HG03571 (cell line): Measurements from ENCODE around the gene TAS2R39.
"Not testable (repeated sequence)": the region's sequence is repeated elsewhere in the genome, so short reads cannot be mapped to it uniquely, and the experiment has no call there.

Experiments
- ATAC-seq: cut with Tn5 transposase; IDR thresholded peaks from one replicate; pipeline ENCODE4 v1.9.1; 2021; ENCODE audit not compliant: unreplicated experiment

TAS2R39 gene

GRCh38 chr7:143183024-143183423 lies at the start of gene TAS2R39:
Gene TAS2R39, plus strand, starts transcription at chr7:143183419. Its CDS starts 0 bp downstream, at chr7:143183419.
- ATAC-seq = no peak

- no peak for ATAC-seq
Measured at GRCh38 chr7:143147070-143147469, 36.1 kb upstream of the TAS2R39 start.

- no peak for ATAC-seq
Measured at GRCh38 chr7:143148050-143148449, 35.2 kb upstream of the TAS2R39 start.

- ATAC-seq = no peak
Measured at GRCh38 chr7:143148651-143149050, 34.6 kb upstream of the TAS2R39 start.

- ATAC-seq = not testable (repeated sequence)
Measured at GRCh38 chr7:143150696-143151095, 32.5 kb upstream of the TAS2R39 start.

GRCh38 chr7:143158617-143159016 lies 24.6 kb upstream of the TAS2R39 start:
- not testable (repeated sequence) for ATAC-seq

- ATAC-seq = no peak
Measured at GRCh38 chr7:143171697-143172096, 11.5 kb upstream of the TAS2R39 start.

- no peak for ATAC-seq
Measured at GRCh38 chr7:143172354-143172753, 10.9 kb upstream of the TAS2R39 start.

- ATAC-seq = no peak
Measured at GRCh38 chr7:143176128-143176527, 7.1 kb upstream of the TAS2R39 start.

- no peak for ATAC-seq
Measured at GRCh38 chr7:143177374-143178119, 5.7 kb upstream of the TAS2R39 start.

GRCh38 chr7:143180771-143181170 lies 2.4 kb upstream of the TAS2R39 start:
- ATAC-seq = not testable (repeated sequence)

GRCh38 chr7:143181349-143181748 lies 1.9 kb upstream of the TAS2R39 start:
- no peak for ATAC-seq

- no peak for ATAC-seq
Measured at GRCh38 chr7:143185551-143185950, 2.3 kb downstream of the TAS2R39 start.

- ATAC-seq = no peak
Measured at GRCh38 chr7:143188994-143189393, 5.8 kb downstream of the TAS2R39 start.

- no peak for ATAC-seq
Measured at GRCh38 chr7:143193880-143194279, 10.7 kb downstream of the TAS2R39 start.

GRCh38 chr7:143199040-143199439 lies 15.8 kb downstream of the TAS2R39 start:
- no peak for ATAC-seq

- no peak for ATAC-seq
Measured at GRCh38 chr7:143202161-143202560, 18.9 kb downstream of the TAS2R39 start.

- ATAC-seq = no peak
Measured at GRCh38 chr7:143203386-143203785, 20.2 kb downstream of the TAS2R39 start.

- peak; percentile 91 for ATAC-seq
Measured at GRCh38 chr7:143205560-143206293, 22.5 kb downstream of the TAS2R39 start.

GRCh38 chr7:143210541-143210940 lies 27.3 kb downstream of the TAS2R39 start:
- no peak for ATAC-seq

GRCh38 chr7:143213478-143213877 lies 30.3 kb downstream of the TAS2R39 start:
- ATAC-seq = not testable (repeated sequence)
